ENCODE results near the gene GMEB1.

GRCh38 chr1:28737307-28738132 lies 68.9 kb downstream of the GMEB1 start:
- TF ChIP-seq CTCF (conservative IDR thresholded peaks at IDR 0.05; ENCODE audit: low read length) (no peak), EZH2phosphoT487 (IDR thresholded peaks at IDR 0.05; ENCODE audit: borderline replicate concordance) (no peak)
